Mammary epithelial cell (primary cell): ENCODE data around the gene LSM8.

Source experiments
- CTCF ChIP-seq, 2 donors: IDR thresholded peaks in 1 of 2; conservative IDR thresholded peaks in 1 of 2; 2 replicates each; pipeline ENCODE4 v1.5.1; 2011 to 2012; ENCODE audit warnings: inconsistent platforms in 2 of 2, low read length in 2 of 2, mild to moderate bottlenecking in 2 of 2, control low read depth in 1 of 2, low read depth in 1 of 2; ENCODE audit not compliant: insufficient read depth in 1 of 2; ENCODE audit errors: extremely low read depth in 1 of 2
- EZH2 ChIP-seq: IDR thresholded peaks from 2 replicates; pipeline ENCODE4 v1.6.1; 2012; ENCODE audit warnings: low read length, inconsistent platforms, borderline replicate concordance

- no peak for TF ChIP-seq CTCF (conservative IDR thresholded peaks at IDR 0.05 in 1 of 2, IDR thresholded peaks at IDR 0.05 in 1 of 2; ENCODE audit: extremely low read depth in 1 of 2, insufficient read depth in 1 of 2, low read depth in 1 of 2, low read length in 2 of 2)
- TF ChIP-seq EZH2: no peak
Measured at GRCh38 chr7:118194571-118194970, 10.6 kb downstream of the LSM8 start.
